Smooth muscle cell (in vitro differentiated cells): Measurements from ENCODE around the gene THOC7. TPM values are rescaled to one million over a fixed set of nuclear protein-coding genes. Genes with fewer than 3 reads are reported as not detected.

Experiments used
- DNase-seq: peaks from one replicate; lab custom pipeline; 2025; ENCODE audit not compliant: unreplicated experiment; lab: John Stamatoyannopoulos, UW
- H2AFZ ChIP-seq: fragments of 200-600 bp; sonication (generic); 2 replicates; pipeline ENCODE4 v1.6.0; 2016; ENCODE audit warnings: antibody characterized with exemption, low read depth, mild to moderate bottlenecking
- H3F3A ChIP-seq: fragments of 200-600 bp; sonication (generic); 2 replicates; pipeline ENCODE4 v1.6.0; 2017; ENCODE audit warnings: antibody characterized with exemption, low read depth
- H3K27ac ChIP-seq: fragments of 200-600 bp; sonication (generic); 2 replicates; pipeline ENCODE4 v1.5.1; 2016; ENCODE audit warnings: low read depth, mild to moderate bottlenecking
- H3K27me3 ChIP-seq: fragments of 200-600 bp; sonication (generic); 2 replicates; pipeline ENCODE4 v1.6.1; 2016; ENCODE audit warnings: low read depth, mild to moderate bottlenecking
- H3K36me3 ChIP-seq: fragments of 200-600 bp; sonication (generic); 2 replicates; pipeline ENCODE4 v1.5.1; 2016; ENCODE audit warnings: low read depth
- H3K4me1 ChIP-seq: fragments of 200-600 bp; sonication (generic); 2 replicates; pipeline ENCODE4 v1.5.1; 2016; ENCODE audit warnings: low read depth
- H3K4me2 ChIP-seq: fragments of 200-600 bp; sonication (generic); 2 replicates; pipeline ENCODE4 v1.6.0; 2016; ENCODE audit warnings: mild to moderate bottlenecking
- H3K4me3 ChIP-seq: fragments of 200-600 bp; sonication (generic); 2 replicates; pipeline ENCODE4 v1.5.1; 2016; ENCODE audit warnings: mild to moderate bottlenecking
- H3K79me2 ChIP-seq: fragments of 200-600 bp; sonication (generic); 2 replicates; pipeline ENCODE4 v1.6.0; 2016; ENCODE audit warnings: low read depth, mild to moderate bottlenecking
- H3K9ac ChIP-seq: fragments of 200-600 bp; sonication (generic); 2 replicates; pipeline ENCODE4 v1.6.0; 2016; ENCODE audit warnings: low read depth
- H3K9me3 ChIP-seq: fragments of 200-600 bp; sonication (generic); replicated peaks from 2 replicates; pipeline ENCODE4 v1.5.1; 2016; ENCODE audit warnings: low read depth
- H4K20me1 ChIP-seq: fragments of 200-600 bp; sonication (generic); 2 replicates; pipeline ENCODE4 v1.6.0; 2016; ENCODE audit warnings: low read depth
- CTCF ChIP-seq: fragments of 200-600 bp; sonication (generic); IDR thresholded peaks from 2 replicates; pipeline ENCODE4 v1.5.1; 2017; ENCODE audit warnings: borderline replicate concordance, mild to moderate bottlenecking, antibody characterized with exemption; ENCODE audit not compliant: insufficient read depth, poor library complexity, severe bottlenecking
- WGBS: methylation state at CpG from one replicate; pipeline ENCODE4 v1.1.7; 2016; ENCODE audit warnings: low lambda C conversion rate; 5-methylcytosine and 5-hydroxymethylcytosine counted together
- polyA plus RNA-seq: library from polyadenylated mRNA; unstranded; fragments of >200 nt; fragmentation: Nextera tagmentation; extraction: Ambion mirVana; gene quantifications from 2 replicates; pipeline ENCODE4 v1.2.1, GENCODE V29; 2016
- total RNA-seq: library from RNA; depleted of rRNA; stranded (reverse); fragments of >200 nt; gene quantifications from 2 replicates; pipeline ENCODE4 v1.2.3, GENCODE V29; 2014

Gene THOC7
- total and polyA plus RNA-seq, 2 experiments from 2014 or later, result 57.3 to 59.9 TPM

- peaks cover 13% of the 10 kb centered on the region for H3K4me1 ChIP-seq
- H3K4me3 ChIP-seq, result no peak overlapping the region
- H3K27ac ChIP-seq, result no peak overlapping the region
- H3K27me3 ChIP-seq, result no peaks in the 10 kb centered on the region
- TF ChIP-seq CTCF, result no peak
- no peaks in the 10 kb centered on the region for H3K9me3 ChIP-seq
- H3F3A ChIP-seq, result peaks cover 5% of the 10 kb centered on the region
- no peaks in the 10 kb centered on the region for H3K36me3 ChIP-seq
- WGBS, result 95% methylated on average over 1 of the region's 1 CpG
- no peak overlapping the region for H3K4me2 ChIP-seq
- H3K9ac ChIP-seq, result no peak overlapping the region
- no peak for DNase-seq
- H4K20me1 ChIP-seq, result peaks cover 11% of the 10 kb centered on the region
- no peaks in the 10 kb centered on the region for H3K79me2 ChIP-seq
- H2AFZ ChIP-seq, result no peak overlapping the region
These were observed 45.2 kb upstream of the THOC7 start for GRCh38 chr3:63908776-63909175.

- no peak for DNase-seq
- Histone ChIP-seq H3K9me3 (no peaks in the 10 kb centered on the region), H3K4me3 (no peak overlapping the region), H3K27ac (no peak overlapping the region), H3F3A (peaks cover under 1% of the 10 kb centered on the region), H3K9ac (no peak overlapping the region), H3K4me2 (no peak overlapping the region), H2AFZ (no peak overlapping the region), H3K36me3 (no peaks in the 10 kb centered on the region), H3K4me1 (peaks cover 8% of the 10 kb centered on the region), H3K79me2 (no peaks in the 10 kb centered on the region), H3K27me3 (no peaks in the 10 kb centered on the region), H4K20me1 (peaks cover 5% of the 10 kb centered on the region)
- 45% methylated on average over 2 of the region's 2 CpGs for WGBS
- no peak for TF ChIP-seq CTCF
These were observed 44.6 kb upstream of the THOC7 start for GRCh38 chr3:63908081-63908736.

- Histone ChIP-seq H3K9ac (no peak overlapping the region), H3K79me2 (no peaks in the 10 kb centered on the region), H3K27ac (no peak overlapping the region), H3K36me3 (no peaks in the 10 kb centered on the region), H4K20me1 (peaks cover 3% of the 10 kb centered on the region), H3F3A (no peaks in the 10 kb centered on the region), H2AFZ (no peak overlapping the region), H3K9me3 (no peaks in the 10 kb centered on the region), H3K4me2 (no peak overlapping the region), H3K4me3 (no peak overlapping the region), H3K4me1 (peaks cover 2% of the 10 kb centered on the region), H3K27me3 (no peaks in the 10 kb centered on the region)
- DNase-seq, result no peak
- TF ChIP-seq CTCF, result no peak
- WGBS, result 95% methylated on average over 4 of the region's 4 CpGs
These were observed 42.4 kb upstream of the THOC7 start for GRCh38 chr3:63905731-63906620.
